Glutamatergic neuron (in vitro differentiated cells): ENCODE measurements around the gene POU2F2. TPM values are rescaled to one million over a fixed set of nuclear protein-coding genes. Genes with fewer than 3 reads are reported as not detected.
A peak's percentile ranks its signal among the peaks of the same experiment; 100 is the strongest.

Experiments
- DNase-seq: peaks from one replicate; pipeline ENCODE4 v3.0.0; 2022
- H3K27ac Mint-ChIP-seq: one replicate; pipeline ENCODE4 v1.8.0; 2020; ENCODE audit warnings: mild to moderate bottlenecking, mixed read lengths, inconsistent platforms; ENCODE audit not compliant: unreplicated experiment
- H3K27me3 Mint-ChIP-seq: one replicate; pipeline ENCODE4 v1.8.0; 2020; ENCODE audit warnings: mild to moderate bottlenecking, moderate library complexity, mixed read lengths, inconsistent platforms; ENCODE audit not compliant: unreplicated experiment
- H3K36me3 Mint-ChIP-seq: one replicate; pipeline ENCODE4 v1.8.0; 2020; ENCODE audit warnings: mild to moderate bottlenecking, mixed read lengths, inconsistent platforms; ENCODE audit not compliant: unreplicated experiment
- H3K4me1 Mint-ChIP-seq: one replicate; pipeline ENCODE4 v1.8.0; 2020; ENCODE audit warnings: mild to moderate bottlenecking, low read depth, mixed read lengths, inconsistent platforms; ENCODE audit not compliant: unreplicated experiment
- H3K4me3 Mint-ChIP-seq: one replicate; pipeline ENCODE4 v1.8.0; 2020; ENCODE audit warnings: mild to moderate bottlenecking, mixed read lengths, inconsistent platforms; ENCODE audit not compliant: unreplicated experiment
- H3K9me3 Mint-ChIP-seq: one replicate; pipeline ENCODE4 v1.8.0; 2020; ENCODE audit warnings: mild to moderate bottlenecking, moderate library complexity, mixed read lengths, inconsistent platforms; ENCODE audit not compliant: unreplicated experiment
- total RNA-seq: library from RNA; stranded (reverse); fragmentation: NEBNext Ultra II Directional; extraction: Animal tissue kit (Norgen Biotek cat#: 25700); gene quantifications from one replicate; pipeline ENCODE4 v1.2.1, GENCODE V29; 2021; ENCODE audit not compliant: unreplicated experiment
- TF ChIP-seq, protein P1 (sequence below): fragments of 200-600 bp; sonication (generic); IDR thresholded peaks from one replicate; pipeline ENCODE4 v1.5.0; 2021; ENCODE audit not compliant: partially characterized antibody, unreplicated experiment

POU2F2 gene
- total RNA-seq, 1 donor from 2014 or later, result 53.4 TPM

DNA sequence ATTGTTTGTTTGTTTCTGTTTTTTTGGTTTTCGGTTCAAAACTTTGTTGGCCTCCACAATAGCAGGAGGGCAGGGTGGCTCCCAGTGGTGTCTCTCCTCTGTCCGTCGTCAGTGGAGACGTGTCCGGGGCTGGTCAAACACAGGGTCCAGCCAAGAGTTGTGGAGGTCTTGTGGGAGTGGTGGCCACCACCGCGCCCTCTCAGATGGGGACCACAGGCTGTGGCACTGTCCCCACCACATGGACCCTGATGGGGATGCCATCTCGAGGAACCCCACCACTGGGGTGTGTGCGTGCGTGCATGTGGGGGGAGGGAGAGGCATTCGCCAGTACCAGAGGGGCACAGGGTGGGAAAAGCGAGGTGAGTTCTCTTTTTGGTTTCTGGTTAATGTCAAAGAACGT lies 42.5 kb downstream of the POU2F2 start:
- TF ChIP-seq, protein P1, sequence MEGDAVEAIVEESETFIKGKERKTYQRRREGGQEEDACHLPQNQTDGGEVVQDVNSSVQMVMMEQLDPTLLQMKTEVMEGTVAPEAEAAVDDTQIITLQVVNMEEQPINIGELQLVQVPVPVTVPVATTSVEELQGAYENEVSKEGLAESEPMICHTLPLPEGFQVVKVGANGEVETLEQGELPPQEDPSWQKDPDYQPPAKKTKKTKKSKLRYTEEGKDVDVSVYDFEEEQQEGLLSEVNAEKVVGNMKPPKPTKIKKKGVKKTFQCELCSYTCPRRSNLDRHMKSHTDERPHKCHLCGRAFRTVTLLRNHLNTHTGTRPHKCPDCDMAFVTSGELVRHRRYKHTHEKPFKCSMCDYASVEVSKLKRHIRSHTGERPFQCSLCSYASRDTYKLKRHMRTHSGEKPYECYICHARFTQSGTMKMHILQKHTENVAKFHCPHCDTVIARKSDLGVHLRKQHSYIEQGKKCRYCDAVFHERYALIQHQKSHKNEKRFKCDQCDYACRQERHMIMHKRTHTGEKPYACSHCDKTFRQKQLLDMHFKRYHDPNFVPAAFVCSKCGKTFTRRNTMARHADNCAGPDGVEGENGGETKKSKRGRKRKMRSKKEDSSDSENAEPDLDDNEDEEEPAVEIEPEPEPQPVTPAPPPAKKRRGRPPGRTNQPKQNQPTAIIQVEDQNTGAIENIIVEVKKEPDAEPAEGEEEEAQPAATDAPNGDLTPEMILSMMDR, result no peak
- Mint-ChIP-seq H3K36me3 (peaks cover 4% of the 10 kb centered on the region), H3K4me1 (peaks cover 24% of the 10 kb centered on the region), H3K9me3 (peaks cover 6% of the 10 kb centered on the region), H3K27me3 (peaks cover 4% of the 10 kb centered on the region), H3K27ac (no peak overlapping the region), H3K4me3 (no peak overlapping the region)
- no peak for DNase-seq

GRCh38 chr19:42089191-42089750 lies 43.0 kb downstream of the POU2F2 start:
- no peak overlapping the region for H3K27ac Mint-ChIP-seq
- peak overlapping the region; percentile 40 for H3K4me3 Mint-ChIP-seq
- H3K4me1 Mint-ChIP-seq, result peaks cover 21% of the 10 kb centered on the region
- peaks cover 6% of the 10 kb centered on the region for H3K9me3 Mint-ChIP-seq
- no peak for DNase-seq
- H3K27me3 Mint-ChIP-seq, result peaks cover 5% of the 10 kb centered on the region
- TF ChIP-seq, protein P1, result no peak
- H3K36me3 Mint-ChIP-seq, result peaks cover 4% of the 10 kb centered on the region

GRCh38 chr19:42088471-42089190 lies 43.6 kb downstream of the POU2F2 start:
- DNase-seq, result no peak
- Mint-ChIP-seq H3K9me3 (peaks cover 6% of the 10 kb centered on the region), H3K36me3 (no peaks in the 10 kb centered on the region), H3K27ac (no peak overlapping the region), H3K4me3 (peak overlapping the region; percentile 40), H3K27me3 (peaks cover 5% of the 10 kb centered on the region), H3K4me1 (peaks cover 17% of the 10 kb centered on the region)
- TF ChIP-seq, protein P1, result no peak

DNA sequence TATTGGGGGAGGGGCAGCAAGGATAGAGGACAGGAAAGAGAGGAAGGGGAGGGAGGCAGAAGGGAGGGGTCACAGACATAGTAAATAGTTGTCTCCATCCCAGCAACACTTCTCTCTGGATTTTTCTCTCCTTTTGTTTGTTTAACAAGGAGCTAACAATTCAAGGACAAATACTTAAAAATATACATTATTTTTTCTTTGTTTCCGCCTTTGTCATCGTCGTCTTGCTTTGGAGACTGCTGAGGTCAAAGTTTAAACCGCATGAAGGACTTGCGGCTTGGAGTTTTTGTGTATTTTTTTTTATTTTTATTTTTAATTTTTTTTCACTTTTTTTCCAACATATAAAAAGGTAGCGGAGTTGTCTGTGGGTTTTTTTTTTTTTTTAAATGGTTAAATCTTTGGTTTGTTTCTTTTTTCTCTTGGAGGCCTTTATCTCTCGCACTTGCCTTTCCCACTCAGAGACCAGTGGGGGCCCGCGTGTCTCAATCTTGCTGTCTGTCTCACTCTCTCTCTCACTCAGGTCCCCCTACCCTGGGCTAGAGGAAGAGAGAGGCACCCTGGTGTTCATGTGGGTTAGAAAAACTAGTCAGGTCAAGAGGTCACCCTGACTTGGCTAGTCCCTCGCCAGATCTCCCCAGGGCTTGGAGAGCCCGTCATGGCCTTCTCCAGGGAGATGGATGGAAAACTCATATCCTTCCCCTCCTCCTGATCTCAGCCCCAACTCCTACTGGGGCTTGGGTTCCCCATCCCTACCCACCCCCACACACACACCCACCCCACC lies 45.3 kb downstream of the POU2F2 start:
- Mint-ChIP-seq H3K4me1 (peaks cover 17% of the 10 kb centered on the region), H3K9me3 (peaks cover 7% of the 10 kb centered on the region)
- TF ChIP-seq, protein P1, result no peak

More for the DNA sequence above, 45.3 kb downstream of the POU2F2 start:
- Mint-ChIP-seq H3K4me3 (no peak overlapping the region), H3K27me3 (peaks cover 7% of the 10 kb centered on the region), H3K27ac (no peak overlapping the region), H3K36me3 (no peaks in the 10 kb centered on the region)
- no peak for DNase-seq
